ENCODE data around the gene SCYGR8.

Gene SCYGR8

GRCh38 chr2:227774895-227775842 is 29.5 kb downstream of the SCYGR8 start:
- no peak for TF ChIP-seq CTCF (IDR thresholded peaks at IDR 0.05; ENCODE audit: low read depth, low read length)
- DNase-seq (ENCODE audit: extremely low read depth, low read depth) = no peak

- DNase-seq (ENCODE audit: extremely low read depth, low read depth) = no peak
- TF ChIP-seq CTCF (IDR thresholded peaks at IDR 0.05; ENCODE audit: low read depth, low read length) = no peak
Observed at GRCh38 chr2:227780981-227781615, 35.4 kb downstream of the SCYGR8 start.

GRCh38 chr2:227781841-227782240 is 36.1 kb downstream of the SCYGR8 start:
- no peak for TF ChIP-seq CTCF (IDR thresholded peaks at IDR 0.05; ENCODE audit: low read depth, low read length)
- no peak for DNase-seq (ENCODE audit: extremely low read depth, low read depth)

GRCh38 chr2:227782804-227783203 is 37.1 kb downstream of the SCYGR8 start:
- no peak for DNase-seq (ENCODE audit: extremely low read depth, low read depth)
- no peak for TF ChIP-seq CTCF (IDR thresholded peaks at IDR 0.05; ENCODE audit: low read depth, low read length)

GRCh38 chr2:227783404-227784138 is 37.9 kb downstream of the SCYGR8 start:
- no peak for TF ChIP-seq CTCF (IDR thresholded peaks at IDR 0.05; ENCODE audit: low read depth, low read length)
- no peak for DNase-seq (ENCODE audit: extremely low read depth, low read depth)

GRCh38 chr2:227785293-227785692 is 39.6 kb downstream of the SCYGR8 start:
- TF ChIP-seq CTCF (IDR thresholded peaks at IDR 0.05; ENCODE audit: low read depth, low read length) = no peak
- no peak for DNase-seq (ENCODE audit: extremely low read depth, low read depth)
